Ovary (tissue), 3 donors: Measurements from ENCODE around the gene SHC4.

ENCODE experiments used
- CTCF ChIP-seq, 3 donors: fragments of 450-650 bp in 2 of 3; fragments of 200-600 bp in 1 of 3; IDR thresholded peaks; one replicate each; pipeline versions ENCODE4 v1.5.1 to v1.8.0; 2016 to 2022; ENCODE audit warnings: antibody characterized with exemption in 3 of 3, mild to moderate bottlenecking in 1 of 3
- POLR2A ChIP-seq: fragments of 450-650 bp; IDR thresholded peaks from one replicate; pipeline ENCODE4 v1.6.1; 2017; ENCODE audit warnings: antibody characterized with exemption, mild to moderate bottlenecking, moderate library complexity
- donor health status: DM: no; HTN: no; CAD: no.

GRCh38 chr15:48868023-48868422 lies 95.7 kb downstream of the SHC4 start:
- TF ChIP-seq CTCF (IDR thresholded peaks at IDR 0.05) (no peak), POLR2A (no peak)
